K562 (cell line): ENCODE results near the gene TTC23L. TPM values are rescaled to one million over a fixed set of nuclear protein-coding genes. Genes with fewer than 3 reads are reported as not detected.

ENCODE experiments used
- ATAC-seq: fragments of 200-7000 bp; cut with Tn5 transposase; 3 replicates; pipeline ENCODE4 v1.9.1; 2020; ENCODE audit warnings: moderate library complexity
- BruUV-seq: library from RNA; stranded (reverse); fragments of 400-500 nt; replicated peaks from 2 replicates; lab custom pipeline; 2021; lab: Mats Ljungman, UMichigan
- CTCF ChIA-PET: fragments of 300-600 bp; formaldehyde crosslinking; extraction: SDS; loops from one replicate; lab custom pipeline; 2021; ENCODE audit warnings: low intra/inter-chr PET ratio; lab: Yijun Ruan, JAX
- POLR2A ChIA-PET: fragments of 300-600, 350-650 bp; sonication (Branson Sonifier 250); formaldehyde crosslinking; extraction: SDS; loops from one replicate; lab custom pipeline; 2021; ENCODE audit warnings: antibody characterized with exemption, inconsistent platforms; lab: Yijun Ruan, JAX
- DNase-seq, 4 experiments: peaks; one replicate each; pipeline versions ENCODE4 v3.0.0 to v3.0.0-alpha.2; 2011 to 2018; ENCODE audit warnings: low spot score in 3 of 4, mixed read lengths in 3 of 4; ENCODE audit errors: extremely low read depth in 1 of 4
- FAIRE-seq: peaks from 2 replicates; lab custom pipeline; 2011; peaks lifted over from hg19 to GRCh38; lab: Jason Lieb, UNC
- H2AFZ ChIP-seq: 2 replicates; pipeline ENCODE4 v1.6.0; 2011; ENCODE audit warnings: low read depth, low read length, control low read depth, inconsistent platforms
- H3K27ac ChIP-seq: fragments of 200-600 bp; 3 replicates; pipeline ENCODE4 v1.8.0; 2011; ENCODE audit warnings: low read depth, mild to moderate bottlenecking, control low read depth, inconsistent platforms, low read length, moderate library complexity, mixed read lengths; ENCODE audit errors: extremely low read depth
- H3K27me3 ChIP-seq, 2 experiments: fragments of 300-600 bp in 1 of 2; 2 replicates in 1 of 2; 3 replicates in 1 of 2; pipeline versions ENCODE4 v1.6.0 to v1.8.0; 2011; ENCODE audit warnings: inconsistent platforms in 2 of 2, low read length in 2 of 2, mild to moderate bottlenecking in 1 of 2, mixed read lengths in 1 of 2, moderate library complexity in 1 of 2; ENCODE audit not compliant: control insufficient read depth in 2 of 2, insufficient read depth in 2 of 2
- H3K36me3 ChIP-seq: fragments of 300-600 bp; 3 replicates; pipeline ENCODE4 v1.8.0; 2011; ENCODE audit warnings: mild to moderate bottlenecking, low read length, inconsistent platforms; ENCODE audit not compliant: control insufficient read depth, insufficient read depth
- H3K4me1 ChIP-seq, 2 experiments: fragments of 200-600 bp in 1 of 2; replicated peaks in 1 of 2; 2 replicates in 1 of 2; 3 replicates in 1 of 2; pipeline versions ENCODE4 v1.5.1 to v1.8.0; 2011; ENCODE audit warnings: inconsistent platforms in 2 of 2, low read length in 2 of 2, mild to moderate bottlenecking in 1 of 2, mixed read lengths in 1 of 2, moderate library complexity in 1 of 2; ENCODE audit not compliant: control insufficient read depth in 2 of 2, insufficient read depth in 2 of 2
- H3K4me2 ChIP-seq: 2 replicates; pipeline ENCODE4 v1.6.1; 2011; ENCODE audit warnings: low read length, control low read depth, inconsistent platforms, mixed read lengths; ENCODE audit not compliant: insufficient read depth
- H3K4me3 ChIP-seq: fragments of 200-600 bp; sonication (generic), shearing (Covaris generic); 2 replicates; pipeline ENCODE4 v1.5.1; 2016; ENCODE audit warnings: control low read depth, inconsistent platforms
- H3K79me2 ChIP-seq: fragments of 200-600 bp; 3 replicates; pipeline ENCODE4 v1.8.0; 2011; ENCODE audit warnings: low read length, inconsistent platforms; ENCODE audit not compliant: control insufficient read depth, insufficient read depth
- H3K9ac ChIP-seq, 2 experiments: 2 replicates each; pipeline versions ENCODE4 v1.6.0 to v1.6.1; 2011; ENCODE audit warnings: low read depth in 2 of 2, low read length in 2 of 2, control low read depth in 1 of 2, inconsistent platforms in 1 of 2, mild to moderate bottlenecking in 1 of 2, mixed read lengths in 1 of 2; ENCODE audit not compliant: insufficient read depth in 1 of 2
- H3K9me1 ChIP-seq: one replicate; pipeline ENCODE4 v1.6.0; 2011; ENCODE audit warnings: inconsistent platforms, mild to moderate bottlenecking, low read length, moderate library complexity; ENCODE audit not compliant: control insufficient read depth, insufficient read depth
- H3K9me3 ChIP-seq: replicated peaks from 2 replicates; pipeline ENCODE4 v1.5.1; 2011; ENCODE audit warnings: low read depth, low read length, inconsistent platforms; ENCODE audit not compliant: control insufficient read depth, insufficient read depth
- H4K20me1 ChIP-seq: replicated peaks from 2 replicates; pipeline ENCODE4 v1.6.1; 2011; ENCODE audit warnings: low read length, inconsistent platforms, mixed read lengths; ENCODE audit not compliant: control insufficient read depth, insufficient read depth
- MEIS2 ChIP-seq: fragments of 450-650 bp; IDR thresholded peaks from 2 replicates; pipeline ENCODE4 v1.6.1; 2014; ENCODE audit warnings: mild to moderate bottlenecking; ENCODE audit not compliant: partially characterized antibody
- TRIM28 ChIP-seq: fragments of 450-650 bp; IDR thresholded peaks from 2 replicates; pipeline ENCODE4 v1.6.1; 2017
- WGBS: fragments of 100-300 bp; shearing (Covaris generic); methylation state at CpG from one replicate; pipeline ENCODE4 v1.1.6; 2016; ENCODE audit warnings: low coverage, mixed read lengths; ENCODE audit not compliant: insufficient coverage; ENCODE audit errors: missing lambda C conversion rate; 5-methylcytosine and 5-hydroxymethylcytosine counted together
- in situ Hi-C: fragments of 300-500 bp; cut with MboI; formaldehyde crosslinking; loops from 4 replicates; pipeline ENCODE4 v1.15.0; 2018; ENCODE audit warnings: inconsistent platforms, mixed read lengths
- intact Hi-C: fragments of 100-400 bp; cut with micrococcal nuclease; formaldehyde crosslinking; loops from 2 replicates; pipeline ENCODE4 v1.14.2; 2022
- polyA plus RNA-seq, 8 experiments: library from polyadenylated mRNA; depleted of rRNA in 4 of 8; stranded (reverse) in 5 of 8; unstranded in 3 of 8; fragments of >200 nt; fragmentation: Nextera tagmentation in 2 of 8; fragmentation: Illumina TruSeq in 1 of 8; extraction: Ambion mirVana in 2 of 8; extraction: Trizol in 1 of 8; gene quantifications; 2 replicates each; pipeline versions ENCODE4 v1.2.1 to v1.2.3, GENCODE V29; 2011 to 2014; ENCODE audit warnings: inconsistent platforms in 1 of 8, missing spikeins in 1 of 8
- total RNA-seq, 7 experiments: library from RNA; depleted of rRNA in 6 of 7; stranded (reverse); fragments of >200 nt in 6 of 7; fragmentation: Illumina TruSeq in 2 of 7; extraction: Trizol in 2 of 7; gene quantifications; 2 replicates each; pipeline versions ENCODE4 v1.2.1 to v1.2.3, GENCODE V29; 2011 to 2021; ENCODE audit warnings: low replicate concordance in 1 of 7
- TF ChIP-seq, protein P1 (sequence below): fragments of 450-650 bp; IDR thresholded peaks from 2 replicates; pipeline ENCODE4 v1.6.1; 2016
- TF ChIP-seq, protein P2 (sequence below), 2 experiments: IDR thresholded peaks in 1 of 2; conservative IDR thresholded peaks in 1 of 2; 2 replicates each; pipeline ENCODE4 v1.6.1; 2016; ENCODE audit warnings: low read depth in 2 of 2, mild to moderate bottlenecking in 1 of 2, missing compliant biosample characterization in 1 of 2, missing genetic modification characterization in 1 of 2, moderate library complexity in 1 of 2

TTC23L gene
- total and polyA plus RNA-seq, 9 of the 15 experiments (the other 6 are each of a cell fraction or from before 2014, with no cell fraction given) = 0.03 to 0.32 (median 0.14) TPM; not detected in 2

DNA sequence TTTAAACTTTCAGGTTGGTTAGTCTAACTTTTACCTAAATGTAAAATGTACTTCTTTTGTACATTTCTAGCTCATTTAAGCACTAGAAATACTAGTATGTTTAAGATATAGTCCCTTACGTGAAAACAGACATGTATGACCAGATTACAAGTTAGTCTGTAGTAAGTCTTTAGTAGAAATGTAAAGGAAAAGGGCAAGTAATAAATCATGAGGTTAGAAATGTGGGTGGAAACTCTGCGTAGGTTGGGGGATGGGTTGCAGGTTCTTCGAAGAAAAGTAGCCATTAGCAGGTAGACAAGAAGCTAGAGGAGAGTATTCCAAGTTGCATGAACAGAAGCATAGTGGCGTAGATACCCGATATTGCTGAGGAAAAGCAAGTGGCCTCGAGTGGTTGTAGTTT is 53.5 kb downstream of the TTC23L start:
- DNase-seq = no peak
- H3K9ac ChIP-seq = no peak overlapping the region
- no peaks in the 10 kb centered on the region for H3K27me3 ChIP-seq
- POLR2A ChIA-PET = interaction anchor here (1.1 to 2.1 kb wide), 3 partner anchors 12 to 22 kb away, joined by 3 to 10 read pairs (median 3); partner anchors contain the start of genes BRIX1 and RAD1
- H3K4me2 ChIP-seq = no peak overlapping the region
- no TSS peak for BruUV-seq
- H3K36me3 ChIP-seq = no peaks in the 10 kb centered on the region; the same call in 2 of the 3 replicates
- H3K4me1 ChIP-seq = peaks cover 6 to 14% of the 10 kb centered on the region in 2 experiments
- H3K79me2 ChIP-seq = no peaks in the 10 kb centered on the region
- H4K20me1 ChIP-seq = no peaks in the 10 kb centered on the region
- no peak overlapping the region for H2AFZ ChIP-seq
- no peak for ATAC-seq
- TF ChIP-seq, protein P1, sequence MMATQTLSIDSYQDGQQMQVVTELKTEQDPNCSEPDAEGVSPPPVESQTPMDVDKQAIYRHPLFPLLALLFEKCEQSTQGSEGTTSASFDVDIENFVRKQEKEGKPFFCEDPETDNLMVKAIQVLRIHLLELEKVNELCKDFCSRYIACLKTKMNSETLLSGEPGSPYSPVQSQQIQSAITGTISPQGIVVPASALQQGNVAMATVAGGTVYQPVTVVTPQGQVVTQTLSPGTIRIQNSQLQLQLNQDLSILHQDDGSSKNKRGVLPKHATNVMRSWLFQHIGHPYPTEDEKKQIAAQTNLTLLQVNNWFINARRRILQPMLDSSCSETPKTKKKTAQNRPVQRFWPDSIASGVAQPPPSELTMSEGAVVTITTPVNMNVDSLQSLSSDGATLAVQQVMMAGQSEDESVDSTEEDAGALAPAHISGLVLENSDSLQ = peak; percentile 58
- TF ChIP-seq, protein P2, sequence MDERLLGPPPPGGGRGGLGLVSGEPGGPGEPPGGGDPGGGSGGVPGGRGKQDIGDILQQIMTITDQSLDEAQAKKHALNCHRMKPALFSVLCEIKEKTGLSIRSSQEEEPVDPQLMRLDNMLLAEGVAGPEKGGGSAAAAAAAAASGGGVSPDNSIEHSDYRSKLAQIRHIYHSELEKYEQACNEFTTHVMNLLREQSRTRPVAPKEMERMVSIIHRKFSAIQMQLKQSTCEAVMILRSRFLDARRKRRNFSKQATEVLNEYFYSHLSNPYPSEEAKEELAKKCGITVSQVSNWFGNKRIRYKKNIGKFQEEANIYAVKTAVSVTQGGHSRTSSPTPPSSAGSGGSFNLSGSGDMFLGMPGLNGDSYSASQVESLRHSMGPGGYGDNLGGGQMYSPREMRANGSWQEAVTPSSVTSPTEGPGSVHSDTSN (CRISPR knock-in tag; IDR thresholded peaks at IDR 0.05; ENCODE audit: low read depth) = no peak
- TF ChIP-seq, protein P2 (tag; conservative IDR thresholded peaks at IDR 0.05; ENCODE audit: low read depth) = peak; percentile 47
- TF ChIP-seq TRIM28 = no peak
- TF ChIP-seq MEIS2 = peak; percentile 64
- TF ChIP-seq, all 486 proteins: peak for 3
- Histone ChIP-seq H3K27ac (no peak overlapping the region), H3K9me3 (no peaks in the 10 kb centered on the region), H3K4me3 (no peak overlapping the region), H3K9me1 (no peaks in the 10 kb centered on the region)
- intact Hi-C loops (no loop called here), in situ Hi-C loops (loop anchor here (5.0 to 10.0 kb wide), 2 partner anchors 375 to 408 kb away; no protein-coding TSS in a partner anchor)
- FAIRE-seq = no peak
- 36% methylated on average over 6 of the region's 6 CpGs for WGBS
- CTCF ChIA-PET = no interaction called here
